AG09309 (cell line): ENCODE results near the gene PTPRN2.

Experiments used
- DNase-seq: peaks from one replicate; pipeline ENCODE4 v3.0.0-alpha.2; 2010; ENCODE audit warnings: low read depth
- H3K4me3 ChIP-seq: 2 replicates; pipeline ENCODE4 v1.5.1; 2011; ENCODE audit warnings: mild to moderate bottlenecking, low read depth, low read length, moderate library complexity; ENCODE audit not compliant: control insufficient read depth
- CTCF ChIP-seq: IDR thresholded peaks from 2 replicates; pipeline ENCODE4 v1.5.1; 2011; ENCODE audit warnings: mild to moderate bottlenecking, low read depth, low read length, inconsistent platforms; ENCODE audit not compliant: insufficient read depth, control insufficient read depth; ENCODE audit errors: missing control alignments

Gene PTPRN2

GRCh38 chr7:157627646-157628045 lies 960.0 kb downstream of the PTPRN2 start:
- TF ChIP-seq CTCF = no peak
- DNase-seq = no peak
- H3K4me3 ChIP-seq = no peak overlapping the region

GRCh38 chr7:157627033-157627432 lies 960.6 kb downstream of the PTPRN2 start:
- no peak for DNase-seq
- H3K4me3 ChIP-seq = no peak overlapping the region
- no peak for TF ChIP-seq CTCF

GRCh38 chr7:157625973-157626742 lies 961.5 kb downstream of the PTPRN2 start:
- DNase-seq = no peak
- TF ChIP-seq CTCF = no peak
- no peak overlapping the region for H3K4me3 ChIP-seq

GRCh38 chr7:157623556-157623955 lies 964.1 kb downstream of the PTPRN2 start:
- no peak for TF ChIP-seq CTCF
- no peak overlapping the region for H3K4me3 ChIP-seq
- no peak for DNase-seq

- no peak overlapping the region for H3K4me3 ChIP-seq
- DNase-seq = no peak
- TF ChIP-seq CTCF = no peak
Observed at GRCh38 chr7:157622408-157623205, 965.0 kb downstream of the PTPRN2 start.

- no peak for DNase-seq
- H3K4me3 ChIP-seq = no peak overlapping the region
- no peak for TF ChIP-seq CTCF
Observed at GRCh38 chr7:157622000-157622399, 965.6 kb downstream of the PTPRN2 start.
